Liver (tissue), 9 donors: Measurements from ENCODE around the gene SMYD3. TPM values are rescaled to one million over a fixed set of nuclear protein-coding genes. Genes with fewer than 3 reads are reported as not detected.

Experiments
- DNase-seq: peaks from one replicate; pipeline ENCODE4 v3.0.0-alpha.2; 2017; ENCODE audit warnings: low spot score
- H3K27ac ChIP-seq, 2 donors: one replicate each; pipeline ENCODE4 v1.7.0; 2013; ENCODE audit warnings: inconsistent platforms in 2 of 2, low read length in 2 of 2, control low read depth in 1 of 2, low read depth in 1 of 2, mild to moderate bottlenecking in 1 of 2
- H3K27me3 ChIP-seq, 4 donors: one replicate each; pipeline versions ENCODE4 v1.6.1 to v1.7.0; 2013; ENCODE audit warnings: low read length in 3 of 4, inconsistent platforms in 1 of 4, mild to moderate bottlenecking in 1 of 4, moderate library complexity in 1 of 4; ENCODE audit not compliant: control insufficient read depth in 4 of 4, insufficient read depth in 4 of 4
- H3K36me3 ChIP-seq, 4 donors: one replicate each; pipeline versions ENCODE4 v1.6.1 to v1.7.0; 2013; ENCODE audit warnings: low read length in 3 of 4, mild to moderate bottlenecking in 3 of 4, low read depth in 1 of 4, moderate library complexity in 1 of 4; ENCODE audit not compliant: control insufficient read depth in 4 of 4, insufficient read depth in 3 of 4
- H3K4me1 ChIP-seq, 4 donors: one replicate each; pipeline versions ENCODE4 v1.6.1 to v1.7.0; 2013; ENCODE audit warnings: low read length in 3 of 4, mild to moderate bottlenecking in 3 of 4, moderate library complexity in 1 of 4; ENCODE audit not compliant: control insufficient read depth in 4 of 4, insufficient read depth in 4 of 4
- H3K4me3 ChIP-seq, 3 donors: one replicate each; pipeline versions ENCODE4 v1.6.1 to v1.7.0; 2013; ENCODE audit warnings: low read length in 3 of 3, control low read depth in 1 of 3, low read depth in 1 of 3, mild to moderate bottlenecking in 1 of 3
- H3K9ac ChIP-seq, 2 donors: one replicate each; pipeline ENCODE4 v1.7.0; 2013; ENCODE audit warnings: low read length in 2 of 2, mild to moderate bottlenecking in 2 of 2, moderate library complexity in 2 of 2, control low read depth in 1 of 2, low read depth in 1 of 2
- H3K9me3 ChIP-seq, 4 donors: one replicate each; pipeline versions ENCODE4 v1.6.1 to v1.7.0; 2013; ENCODE audit warnings: low read length in 3 of 4; ENCODE audit not compliant: control insufficient read depth in 4 of 4
- EGR1 ChIP-seq, 2 donors: IDR thresholded peaks; 2 replicates each; pipeline ENCODE4 v1.6.1; 2016 to 2018; ENCODE audit warnings: antibody characterized with exemption in 2 of 2, low read depth in 2 of 2
- FOXA1 ChIP-seq: IDR thresholded peaks from 2 replicates; pipeline ENCODE4 v1.6.1; 2016; ENCODE audit warnings: antibody characterized with exemption
- GABPA ChIP-seq, 2 donors: IDR thresholded peaks in 1 of 2; conservative IDR thresholded peaks in 1 of 2; 2 replicates each; pipeline ENCODE4 v1.6.1; 2016; ENCODE audit warnings: antibody characterized with exemption in 2 of 2, mild to moderate bottlenecking in 1 of 2, moderate library complexity in 1 of 2
- HNF4A ChIP-seq, 2 donors: conservative IDR thresholded peaks; 2 replicates each; pipeline ENCODE4 v1.6.1; 2016; ENCODE audit warnings: antibody characterized with exemption in 2 of 2, mild to moderate bottlenecking in 2 of 2
- HNF4G ChIP-seq: IDR thresholded peaks from 2 replicates; pipeline ENCODE4 v1.6.1; 2016; ENCODE audit warnings: antibody characterized with exemption
- JUND ChIP-seq, 2 donors: IDR thresholded peaks; 2 replicates each; pipeline ENCODE4 v1.6.1; 2016; ENCODE audit warnings: antibody characterized with exemption in 2 of 2
- RAD21 ChIP-seq, 2 donors: IDR thresholded peaks; 2 replicates each; pipeline ENCODE4 v1.6.1; 2016; ENCODE audit warnings: antibody characterized with exemption in 2 of 2, mild to moderate bottlenecking in 2 of 2
- RXRA ChIP-seq, 2 donors: IDR thresholded peaks; 2 replicates each; pipeline ENCODE4 v1.6.1; 2017 to 2018; ENCODE audit warnings: antibody characterized with exemption in 2 of 2, mild to moderate bottlenecking in 1 of 2
- SP1 ChIP-seq: IDR thresholded peaks from 2 replicates; pipeline ENCODE4 v1.6.1; 2018; ENCODE audit warnings: antibody characterized with exemption, mild to moderate bottlenecking
- YY1 ChIP-seq: IDR thresholded peaks from 2 replicates; pipeline ENCODE4 v1.6.1; 2016; ENCODE audit warnings: antibody characterized with exemption, mild to moderate bottlenecking
- WGBS: extraction: QIAGEN DNeasy Blood & Tissue Kit; methylation state at CpG from one replicate; pipeline ENCODE4 v1.1.7; 2013; 5-methylcytosine and 5-hydroxymethylcytosine counted together
- polyA plus RNA-seq, 2 donors: library from polyadenylated mRNA; stranded (reverse) in 1 of 2; unstranded in 1 of 2; fragments of 200-250 nt in 1 of 2; fragments of >200 nt in 1 of 2; fragmentation: Nextera tagmentation in 1 of 2; extraction: Ambion mirVana in 1 of 2; gene quantifications; one replicate each; pipeline versions ENCODE4 v1.2.1 to v1.2.3, GENCODE V29; 2013 to 2015
- total RNA-seq, 2 donors: library from RNA; depleted of rRNA; stranded (reverse); fragments of >200 nt; gene quantifications; one replicate each; pipeline ENCODE4 v1.2.3, GENCODE V29; 2014
- TF ChIP-seq, protein P1 (sequence below): IDR thresholded peaks from 2 replicates; pipeline ENCODE4 v1.6.1; 2016; ENCODE audit warnings: antibody characterized with exemption, mild to moderate bottlenecking
- TF ChIP-seq, protein P2 (sequence below): IDR thresholded peaks from 2 replicates; pipeline ENCODE4 v1.6.1; 2016; ENCODE audit warnings: antibody characterized with exemption
- TF ChIP-seq, protein P3 (sequence below): IDR thresholded peaks from 2 replicates; pipeline ENCODE4 v1.6.1; 2016; ENCODE audit warnings: antibody characterized with exemption
- TF ChIP-seq, protein P4 (sequence below): fragments of 150-350 bp; IDR thresholded peaks from 2 replicates; pipeline ENCODE4 v1.5.1; 2017; ENCODE audit warnings: improper control_type of control experiment, low read depth, low read length; ENCODE audit not compliant: missing input control
- TF ChIP-seq, protein P5 (sequence below): IDR thresholded peaks from 2 replicates; pipeline ENCODE4 v1.6.1; 2016; ENCODE audit warnings: antibody characterized with exemption
- donor health status: healthy.
- donor health status: healthy.
- donor health status: healthy.
- donor health status: healthy.
- donor health status: healthy.

The SMYD3 gene
- total and polyA plus RNA-seq, 4 donors = 3.1 to 9.1 (median 8.0) TPM

DNA sequence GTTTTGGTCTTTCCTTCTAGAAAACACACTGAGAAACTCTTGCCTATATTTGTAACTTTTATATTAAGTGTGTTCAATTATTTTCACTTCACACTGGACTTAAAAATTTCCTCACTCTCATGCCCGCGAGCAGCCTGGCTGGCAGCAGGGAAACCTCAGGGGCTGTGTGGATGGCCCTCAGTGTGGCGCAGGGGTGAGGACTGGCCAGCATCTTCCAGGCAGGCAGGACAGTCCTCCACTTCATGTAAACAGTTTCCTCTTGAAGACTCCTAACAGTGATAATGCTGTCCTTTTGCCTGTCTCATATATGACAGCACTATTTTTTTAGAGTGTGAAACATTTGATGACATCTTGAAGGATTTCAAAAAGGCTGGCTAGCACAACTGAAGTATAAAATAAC is 733.7 kb downstream of the SMYD3 start (continued):
- TF ChIP-seq, protein P1, sequence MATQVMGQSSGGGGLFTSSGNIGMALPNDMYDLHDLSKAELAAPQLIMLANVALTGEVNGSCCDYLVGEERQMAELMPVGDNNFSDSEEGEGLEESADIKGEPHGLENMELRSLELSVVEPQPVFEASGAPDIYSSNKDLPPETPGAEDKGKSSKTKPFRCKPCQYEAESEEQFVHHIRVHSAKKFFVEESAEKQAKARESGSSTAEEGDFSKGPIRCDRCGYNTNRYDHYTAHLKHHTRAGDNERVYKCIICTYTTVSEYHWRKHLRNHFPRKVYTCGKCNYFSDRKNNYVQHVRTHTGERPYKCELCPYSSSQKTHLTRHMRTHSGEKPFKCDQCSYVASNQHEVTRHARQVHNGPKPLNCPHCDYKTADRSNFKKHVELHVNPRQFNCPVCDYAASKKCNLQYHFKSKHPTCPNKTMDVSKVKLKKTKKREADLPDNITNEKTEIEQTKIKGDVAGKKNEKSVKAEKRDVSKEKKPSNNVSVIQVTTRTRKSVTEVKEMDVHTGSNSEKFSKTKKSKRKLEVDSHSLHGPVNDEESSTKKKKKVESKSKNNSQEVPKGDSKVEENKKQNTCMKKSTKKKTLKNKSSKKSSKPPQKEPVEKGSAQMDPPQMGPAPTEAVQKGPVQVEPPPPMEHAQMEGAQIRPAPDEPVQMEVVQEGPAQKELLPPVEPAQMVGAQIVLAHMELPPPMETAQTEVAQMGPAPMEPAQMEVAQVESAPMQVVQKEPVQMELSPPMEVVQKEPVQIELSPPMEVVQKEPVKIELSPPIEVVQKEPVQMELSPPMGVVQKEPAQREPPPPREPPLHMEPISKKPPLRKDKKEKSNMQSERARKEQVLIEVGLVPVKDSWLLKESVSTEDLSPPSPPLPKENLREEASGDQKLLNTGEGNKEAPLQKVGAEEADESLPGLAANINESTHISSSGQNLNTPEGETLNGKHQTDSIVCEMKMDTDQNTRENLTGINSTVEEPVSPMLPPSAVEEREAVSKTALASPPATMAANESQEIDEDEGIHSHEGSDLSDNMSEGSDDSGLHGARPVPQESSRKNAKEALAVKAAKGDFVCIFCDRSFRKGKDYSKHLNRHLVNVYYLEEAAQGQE = no peak
- TF ChIP-seq, protein P2, sequence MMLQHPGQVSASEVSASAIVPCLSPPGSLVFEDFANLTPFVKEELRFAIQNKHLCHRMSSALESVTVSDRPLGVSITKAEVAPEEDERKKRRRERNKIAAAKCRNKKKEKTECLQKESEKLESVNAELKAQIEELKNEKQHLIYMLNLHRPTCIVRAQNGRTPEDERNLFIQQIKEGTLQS = no peak

DNA sequence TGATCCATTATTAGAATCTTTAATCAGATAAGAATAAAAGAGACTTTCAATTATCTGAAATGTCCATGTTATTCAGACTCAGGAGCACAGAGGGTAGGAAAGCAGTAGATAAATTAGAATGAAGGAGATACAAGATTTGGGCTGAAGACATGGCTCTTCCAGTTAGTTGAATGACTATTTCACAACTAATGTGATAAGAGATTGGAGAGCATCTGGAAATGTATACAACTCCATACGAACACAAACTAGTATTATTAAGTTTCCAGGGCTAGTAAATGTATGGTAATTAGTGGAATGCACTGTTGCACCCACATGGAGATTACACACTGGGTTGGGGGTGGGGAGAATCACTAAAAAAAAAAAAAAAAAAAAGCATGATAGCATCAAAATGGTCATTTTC is 734.3 kb downstream of the SMYD3 start:
- no peak overlapping the region for H3K27ac ChIP-seq
- DNase-seq = no peak
- TF ChIP-seq, protein P3, sequence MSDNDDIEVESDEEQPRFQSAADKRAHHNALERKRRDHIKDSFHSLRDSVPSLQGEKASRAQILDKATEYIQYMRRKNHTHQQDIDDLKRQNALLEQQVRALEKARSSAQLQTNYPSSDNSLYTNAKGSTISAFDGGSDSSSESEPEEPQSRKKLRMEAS = no peak
- TF ChIP-seq, protein P2 = no peak
- TF ChIP-seq, protein P4, sequence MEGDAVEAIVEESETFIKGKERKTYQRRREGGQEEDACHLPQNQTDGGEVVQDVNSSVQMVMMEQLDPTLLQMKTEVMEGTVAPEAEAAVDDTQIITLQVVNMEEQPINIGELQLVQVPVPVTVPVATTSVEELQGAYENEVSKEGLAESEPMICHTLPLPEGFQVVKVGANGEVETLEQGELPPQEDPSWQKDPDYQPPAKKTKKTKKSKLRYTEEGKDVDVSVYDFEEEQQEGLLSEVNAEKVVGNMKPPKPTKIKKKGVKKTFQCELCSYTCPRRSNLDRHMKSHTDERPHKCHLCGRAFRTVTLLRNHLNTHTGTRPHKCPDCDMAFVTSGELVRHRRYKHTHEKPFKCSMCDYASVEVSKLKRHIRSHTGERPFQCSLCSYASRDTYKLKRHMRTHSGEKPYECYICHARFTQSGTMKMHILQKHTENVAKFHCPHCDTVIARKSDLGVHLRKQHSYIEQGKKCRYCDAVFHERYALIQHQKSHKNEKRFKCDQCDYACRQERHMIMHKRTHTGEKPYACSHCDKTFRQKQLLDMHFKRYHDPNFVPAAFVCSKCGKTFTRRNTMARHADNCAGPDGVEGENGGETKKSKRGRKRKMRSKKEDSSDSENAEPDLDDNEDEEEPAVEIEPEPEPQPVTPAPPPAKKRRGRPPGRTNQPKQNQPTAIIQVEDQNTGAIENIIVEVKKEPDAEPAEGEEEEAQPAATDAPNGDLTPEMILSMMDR = no peak
- TF ChIP-seq GABPA (IDR thresholded peaks at IDR 0.05 in 1 of 2, conservative IDR thresholded peaks at IDR 0.05 in 1 of 2) (no peak), RXRA (IDR thresholded peaks at IDR 0.05) (no peak), HNF4G (no peak), JUND (IDR thresholded peaks at IDR 0.05) (no peak), SP1 (no peak)
- TF ChIP-seq, protein P5, sequence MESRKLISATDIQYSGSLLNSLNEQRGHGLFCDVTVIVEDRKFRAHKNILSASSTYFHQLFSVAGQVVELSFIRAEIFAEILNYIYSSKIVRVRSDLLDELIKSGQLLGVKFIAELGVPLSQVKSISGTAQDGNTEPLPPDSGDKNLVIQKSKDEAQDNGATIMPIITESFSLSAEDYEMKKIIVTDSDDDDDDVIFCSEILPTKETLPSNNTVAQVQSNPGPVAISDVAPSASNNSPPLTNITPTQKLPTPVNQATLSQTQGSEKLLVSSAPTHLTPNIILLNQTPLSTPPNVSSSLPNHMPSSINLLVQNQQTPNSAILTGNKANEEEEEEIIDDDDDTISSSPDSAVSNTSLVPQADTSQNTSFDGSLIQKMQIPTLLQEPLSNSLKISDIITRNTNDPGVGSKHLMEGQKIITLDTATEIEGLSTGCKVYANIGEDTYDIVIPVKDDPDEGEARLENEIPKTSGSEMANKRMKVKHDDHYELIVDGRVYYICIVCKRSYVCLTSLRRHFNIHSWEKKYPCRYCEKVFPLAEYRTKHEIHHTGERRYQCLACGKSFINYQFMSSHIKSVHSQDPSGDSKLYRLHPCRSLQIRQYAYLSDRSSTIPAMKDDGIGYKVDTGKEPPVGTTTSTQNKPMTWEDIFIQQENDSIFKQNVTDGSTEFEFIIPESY = no peak
- H3K36me3 ChIP-seq = no peaks in the 10 kb centered on the region
- H3K4me3 ChIP-seq = no peak overlapping the region
- WGBS = 89% methylated on average over 1 of the region's 1 CpG
- H3K9me3 ChIP-seq = no peaks in the 10 kb centered on the region
- H3K4me1 ChIP-seq = no peaks in the 10 kb centered on the region
- no peaks in the 10 kb centered on the region for H3K27me3 ChIP-seq
- no peak overlapping the region for H3K9ac ChIP-seq

DNA sequence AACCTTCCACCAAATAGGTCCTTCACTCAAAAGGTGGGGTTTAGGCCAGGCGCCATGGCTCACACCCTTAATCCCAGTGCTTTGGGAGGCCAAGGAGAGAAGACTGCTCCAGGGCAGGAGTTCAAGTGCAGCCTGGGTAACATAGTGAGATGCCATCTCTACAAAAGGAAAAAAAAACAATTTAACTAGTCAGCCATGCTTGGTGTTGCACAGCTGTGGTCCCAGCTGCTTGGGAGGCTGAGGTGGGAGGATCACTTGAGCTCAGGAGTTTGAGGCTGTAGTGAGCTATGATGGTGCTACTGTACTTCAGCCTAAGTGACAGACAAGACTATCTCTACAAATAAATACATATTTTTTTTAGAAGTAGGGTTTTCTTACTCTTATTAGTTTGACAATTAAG is 734.8 kb downstream of the SMYD3 start:
- Histone ChIP-seq H3K4me1 (no peaks in the 10 kb centered on the region), H3K4me3 (no peak overlapping the region), H3K36me3 (no peaks in the 10 kb centered on the region), H3K9me3 (no peaks in the 10 kb centered on the region), H3K27me3 (no peaks in the 10 kb centered on the region), H3K9ac (no peak overlapping the region), H3K27ac (no peak overlapping the region)
- no peak for DNase-seq
- TF ChIP-seq HNF4A (conservative IDR thresholded peaks at IDR 0.05) (no peak), RAD21 (IDR thresholded peaks at IDR 0.05) (no peak), EGR1 (IDR thresholded peaks at IDR 0.05; ENCODE audit: low read depth in 2 of 2) (no peak), FOXA1 (no peak), YY1 (no peak), JUND (IDR thresholded peaks at IDR 0.05) (no peak), HNF4G (no peak)
- TF ChIP-seq, protein P1 = no peak
- TF ChIP-seq, protein P2 = no peak
- 100% methylated on average over 1 of the region's 1 CpG for WGBS
